Activated CD8-positive, alpha-beta memory T cell treated with anti-CD3 and anti-CD28 coated beads, Interleukin-2, amount 10 ng/mL, durations not matched to agents 7 days and 5 days (primary cell): ENCODE results near the gene IL13. TPM values are rescaled to one million over a fixed set of nuclear protein-coding genes. Genes with fewer than 3 reads are reported as not detected.

ENCODE experiments used
- ATAC-seq: fragments of 150-1000 bp; cut with Tn5 transposase; one replicate; pipeline ENCODE4 v1.10.0; 2021; ENCODE audit warnings: moderate library complexity
- CTCF ChIA-PET: fragments of 350-600 bp; sonication (Branson Sonifier 250); formaldehyde crosslinking; loops from one replicate; lab custom pipeline; 2021; ENCODE audit warnings: antibody characterized with exemption; lab: Charles Lee
- DNase-seq: peaks from one replicate; pipeline ENCODE4 v3.0.0-alpha.2; 2020
- H3K27ac Mint-ChIP-seq: one replicate; pipeline ENCODE4 v1.8.0; 2021; ENCODE audit warnings: mild to moderate bottlenecking, mixed read lengths
- H3K27me3 Mint-ChIP-seq: one replicate; pipeline ENCODE4 v1.8.0; 2021; ENCODE audit warnings: mixed read lengths
- H3K36me3 Mint-ChIP-seq: one replicate; pipeline ENCODE4 v1.8.0; 2021; ENCODE audit warnings: mild to moderate bottlenecking, mixed read lengths
- H3K4me1 Mint-ChIP-seq: one replicate; pipeline ENCODE4 v1.8.0; 2021; ENCODE audit warnings: mixed read lengths
- H3K4me3 Mint-ChIP-seq: one replicate; pipeline ENCODE4 v1.8.0; 2021; ENCODE audit warnings: mild to moderate bottlenecking, moderate library complexity, mixed read lengths
- H3K9me3 Mint-ChIP-seq: one replicate; pipeline ENCODE4 v1.8.0; 2022; ENCODE audit warnings: low read depth, mixed read lengths
- total RNA-seq, 2 experiments: library from RNA; stranded (reverse); gene quantifications; one replicate each; pipeline ENCODE4 v1.2.3, GENCODE V29; 2021

The IL13 gene
- total RNA-seq, 2 experiments from 2014 or later: 4.8 to 119 TPM

GRCh38 chr5:132677682-132678400 is 19.9 kb downstream of the IL13 start:
- DNase-seq (no peak), ATAC-seq (no peak)
- Mint-ChIP-seq H3K27me3 (no peaks in the 10 kb centered on the region), H3K4me1 (peaks cover 36% of the 10 kb centered on the region), H3K9me3 (no peaks in the 10 kb centered on the region), H3K27ac (no peak overlapping the region), H3K4me3 (no peak overlapping the region), H3K36me3 (peaks cover 3% of the 10 kb centered on the region)
- CTCF ChIA-PET: no interaction called here

- ATAC-seq (no peak), DNase-seq (no peak)
- Mint-ChIP-seq H3K27ac (no peak overlapping the region), H3K4me1 (peaks cover 32% of the 10 kb centered on the region), H3K9me3 (no peaks in the 10 kb centered on the region), H3K36me3 (peaks cover 3% of the 10 kb centered on the region), H3K27me3 (no peaks in the 10 kb centered on the region), H3K4me3 (no peak overlapping the region)
- CTCF ChIA-PET: interaction anchor here (0.9 kb wide), 1 partner anchor 19 kb away, joined by 4 read pairs; no protein-coding TSS in a partner anchor
Observed at GRCh38 chr5:132678735-132679134, 20.8 kb downstream of the IL13 start.

GRCh38 chr5:132679166-132679565 is 21.2 kb downstream of the IL13 start:
- H3K9me3 Mint-ChIP-seq: no peaks in the 10 kb centered on the region
- CTCF ChIA-PET: interaction anchor here (0.8 to 0.9 kb wide), 2 partner anchors 19 to 141 kb away, joined by 3 to 4 read pairs; no protein-coding TSS in a partner anchor

GRCh38 chr5:132679717-132680380 is 21.9 kb downstream of the IL13 start:
- ATAC-seq (no peak), DNase-seq (no peak)
- peaks cover 28% of the 10 kb centered on the region for H3K4me1 Mint-ChIP-seq
- CTCF ChIA-PET: interaction anchor here (0.8 to 0.9 kb wide), 2 partner anchors 20 to 140 kb away, joined by 3 to 4 read pairs; no protein-coding TSS in a partner anchor
- H3K36me3 Mint-ChIP-seq: peaks cover 3% of the 10 kb centered on the region
- H3K27me3 Mint-ChIP-seq: no peaks in the 10 kb centered on the region
- no peak overlapping the region for H3K4me3 Mint-ChIP-seq
- no peaks in the 10 kb centered on the region for H3K9me3 Mint-ChIP-seq
- no peak overlapping the region for H3K27ac Mint-ChIP-seq

More at GRCh38 chr5:132679166-132679565, 21.2 kb downstream of the IL13 start:
- H3K27ac Mint-ChIP-seq: no peak overlapping the region
- H3K4me1 Mint-ChIP-seq: peaks cover 29% of the 10 kb centered on the region
- H3K4me3 Mint-ChIP-seq: no peak overlapping the region
- no peaks in the 10 kb centered on the region for H3K27me3 Mint-ChIP-seq
- DNase-seq (no peak), ATAC-seq (no peak)
- peaks cover 3% of the 10 kb centered on the region for H3K36me3 Mint-ChIP-seq

GRCh38 chr5:132680780-132681475 is 23.0 kb downstream of the IL13 start:
- ATAC-seq (no peak), DNase-seq (no peak)
- Mint-ChIP-seq H3K9me3 (no peaks in the 10 kb centered on the region), H3K27ac (no peak overlapping the region), H3K36me3 (peaks cover under 1% of the 10 kb centered on the region), H3K4me1 (peaks cover 26% of the 10 kb centered on the region), H3K4me3 (no peak overlapping the region), H3K27me3 (no peaks in the 10 kb centered on the region)
- CTCF ChIA-PET: no interaction called here

- Mint-ChIP-seq H3K27me3 (no peaks in the 10 kb centered on the region), H3K27ac (no peak overlapping the region), H3K4me1 (peaks cover 24% of the 10 kb centered on the region), H3K9me3 (no peaks in the 10 kb centered on the region), H3K36me3 (peaks cover 3% of the 10 kb centered on the region), H3K4me3 (no peak overlapping the region)
- CTCF ChIA-PET: interaction anchor here (1.0 kb wide), 1 partner anchor 19 kb away, joined by 3 read pairs; no protein-coding TSS in a partner anchor
- ATAC-seq (no peak), DNase-seq (no peak)
Observed at GRCh38 chr5:132681476-132681831, 23.5 kb downstream of the IL13 start.

- Mint-ChIP-seq H3K36me3 (peaks cover 3% of the 10 kb centered on the region), H3K4me1 (peaks cover 21% of the 10 kb centered on the region), H3K27me3 (no peaks in the 10 kb centered on the region), H3K4me3 (no peak overlapping the region), H3K27ac (no peak overlapping the region), H3K9me3 (no peaks in the 10 kb centered on the region)
- ATAC-seq (no peak), DNase-seq (no peak)
- CTCF ChIA-PET: interaction anchor here (0.6 to 1.0 kb wide), 2 partner anchors 20 to 140 kb away, joined by 3 read pairs; no protein-coding TSS in a partner anchor
Observed at GRCh38 chr5:132681983-132682382, 24.0 kb downstream of the IL13 start.

- DNase-seq (no peak), ATAC-seq (no peak)
- CTCF ChIA-PET: interaction anchor here (1.0 kb wide), 1 partner anchor 63 kb away, joined by 3 read pairs; the partner anchor contains the start of gene CCNI2
- Mint-ChIP-seq H3K9me3 (no peaks in the 10 kb centered on the region), H3K36me3 (peaks cover 11% of the 10 kb centered on the region), H3K27me3 (no peaks in the 10 kb centered on the region), H3K27ac (no peak overlapping the region), H3K4me3 (no peak overlapping the region), H3K4me1 (peaks cover 41% of the 10 kb centered on the region)
Observed at GRCh38 chr5:132684491-132684890, 26.5 kb downstream of the IL13 start.

GRCh38 chr5:132684922-132685720 is 27.1 kb downstream of the IL13 start:
- Mint-ChIP-seq H3K27me3 (no peaks in the 10 kb centered on the region), H3K4me1 (peaks cover 43% of the 10 kb centered on the region), H3K27ac (peak overlapping the region; percentile 9), H3K36me3 (peaks cover 11% of the 10 kb centered on the region), H3K9me3 (no peaks in the 10 kb centered on the region), H3K4me3 (no peak overlapping the region)
- DNase-seq (peak; percentile 61), ATAC-seq (peak; percentile 11)
- CTCF ChIA-PET: interaction anchor here (1.0 kb wide), 1 partner anchor 62 kb away, joined by 3 read pairs; the partner anchor contains the start of gene CCNI2

GRCh38 chr5:132686193-132686592 is 28.2 kb downstream of the IL13 start:
- Mint-ChIP-seq H3K4me1 (peaks cover 43% of the 10 kb centered on the region), H3K36me3 (peaks cover 13% of the 10 kb centered on the region), H3K27me3 (no peaks in the 10 kb centered on the region), H3K4me3 (no peak overlapping the region), H3K27ac (peak overlapping the region; percentile 4), H3K9me3 (no peaks in the 10 kb centered on the region)
- DNase-seq: no peak
- CTCF ChIA-PET: no interaction called here
- no peak for ATAC-seq

GRCh38 chr5:132687995-132688394 is 30.0 kb downstream of the IL13 start:
- Mint-ChIP-seq H3K36me3 (peaks cover 21% of the 10 kb centered on the region), H3K4me1 (peaks cover 52% of the 10 kb centered on the region), H3K27ac (peak overlapping the region; percentile 73), H3K9me3 (no peaks in the 10 kb centered on the region), H3K27me3 (no peaks in the 10 kb centered on the region), H3K4me3 (no peak overlapping the region)
- CTCF ChIA-PET: interaction anchor here (1.1 to 1.4 kb wide), 5 partner anchors 9 to 105 kb away, joined by 3 to 4 read pairs (median 3); no protein-coding TSS in a partner anchor
- ATAC-seq (peak; percentile 90), DNase-seq (peak; percentile 82)

GRCh38 chr5:132688536-132689339 is 30.8 kb downstream of the IL13 start:
- CTCF ChIA-PET: interaction anchor here (1.1 to 1.4 kb wide), 3 partner anchors 8 to 106 kb away, joined by 3 to 4 read pairs (median 3); no protein-coding TSS in a partner anchor
- no peak overlapping the region for H3K4me3 Mint-ChIP-seq
- no peaks in the 10 kb centered on the region for H3K9me3 Mint-ChIP-seq
- H3K36me3 Mint-ChIP-seq: peaks cover 23% of the 10 kb centered on the region
- H3K27me3 Mint-ChIP-seq: no peaks in the 10 kb centered on the region
- DNase-seq (no peak), ATAC-seq (peak; percentile 14)
- peaks cover 56% of the 10 kb centered on the region for H3K4me1 Mint-ChIP-seq
- peak overlapping the region; percentile 73 for H3K27ac Mint-ChIP-seq
